HG03565 (cell line): ENCODE measurements around the gene IGF1R.

Source experiments
- ATAC-seq: cut with Tn5 transposase; IDR thresholded peaks from one replicate; pipeline ENCODE4 v1.9.1; 2021; ENCODE audit warnings: mild to moderate bottlenecking, moderate library complexity; ENCODE audit not compliant: unreplicated experiment

IGF1R gene

DNA sequence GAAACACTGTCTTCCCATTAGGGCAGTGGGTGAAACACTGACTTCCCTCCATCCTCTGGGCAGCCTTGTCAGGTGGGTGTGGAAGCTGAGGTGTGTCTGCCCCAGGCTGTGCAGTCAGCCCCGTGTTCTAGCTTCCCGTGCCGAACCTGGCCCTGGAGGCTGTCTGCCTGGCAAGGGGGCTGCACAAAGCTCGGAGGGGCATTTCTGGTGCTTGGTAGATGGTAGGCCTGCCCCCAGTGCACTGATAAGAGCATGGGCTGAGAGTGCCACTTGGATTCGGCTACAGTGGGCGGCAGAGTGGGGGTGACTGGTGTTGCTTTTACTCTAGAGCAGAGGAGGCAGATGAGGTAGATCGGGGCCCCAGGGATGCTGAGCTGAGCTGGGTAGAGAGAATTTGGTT, 21.3 kb downstream of the IGF1R start:
- ATAC-seq: no peak

GRCh38 chr15:98671060-98672008, 23.0 kb downstream of the IGF1R start:
- no peak for ATAC-seq

GRCh38 chr15:98673133-98673532, 24.8 kb downstream of the IGF1R start:
- no peak for ATAC-seq

DNA sequence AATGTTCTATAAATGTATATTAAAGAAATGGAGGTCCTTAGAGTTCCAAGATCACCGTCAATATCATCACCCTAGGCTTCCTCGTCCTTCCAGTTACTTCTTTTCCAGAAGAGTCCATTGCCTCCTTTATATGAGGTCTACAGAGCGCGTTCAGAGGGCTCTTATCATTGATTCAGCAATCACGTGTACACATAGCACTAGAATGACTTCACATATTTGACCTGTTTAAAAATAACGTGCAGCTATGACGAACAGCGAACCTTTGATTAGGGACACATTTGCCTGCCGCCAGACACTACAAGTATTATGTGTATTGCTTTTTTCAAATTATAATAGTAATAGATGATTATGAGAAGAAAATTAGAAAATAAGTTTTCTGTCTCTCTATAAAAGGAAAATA, 26.0 kb downstream of the IGF1R start:
- no peak for ATAC-seq

GRCh38 chr15:98676586-98677270, 28.4 kb downstream of the IGF1R start:
- ATAC-seq: no peak

GRCh38 chr15:98677345-98678059, 29.2 kb downstream of the IGF1R start:
- ATAC-seq: no peak

- no peak for ATAC-seq
Observed at GRCh38 chr15:98678484-98678883, 30.1 kb downstream of the IGF1R start.

DNA sequence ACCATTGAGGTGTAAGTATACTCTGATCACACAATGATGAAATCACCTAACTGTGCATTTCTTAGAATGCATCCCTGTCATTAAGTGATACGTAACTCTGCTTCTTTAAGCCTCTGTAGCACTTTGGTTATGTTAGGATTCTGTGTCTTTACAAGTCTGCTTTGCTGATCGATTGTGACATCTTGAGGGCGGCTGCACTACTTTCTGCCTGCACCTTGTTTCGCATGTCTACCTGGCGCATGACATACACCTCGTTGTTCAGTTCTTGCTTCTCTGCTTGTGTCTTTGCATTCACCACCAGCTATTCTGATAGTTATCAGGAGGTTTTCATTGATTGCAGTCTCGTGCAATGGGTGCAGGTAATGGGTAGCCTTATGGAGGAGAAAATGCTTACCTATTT, 32.7 kb downstream of the IGF1R start:
- no peak for ATAC-seq

- ATAC-seq: no peak
Observed at GRCh38 chr15:98682992-98683701, 34.8 kb downstream of the IGF1R start.

GRCh38 chr15:98683831-98684230, 35.5 kb downstream of the IGF1R start:
- no peak for ATAC-seq

GRCh38 chr15:98684436-98684835, 36.1 kb downstream of the IGF1R start:
- ATAC-seq: no peak

GRCh38 chr15:98684995-98685525, 36.7 kb downstream of the IGF1R start:
- ATAC-seq: no peak

- no peak for ATAC-seq
Observed at GRCh38 chr15:98686983-98687382, 38.6 kb downstream of the IGF1R start.

- no peak for ATAC-seq
Observed at GRCh38 chr15:98689431-98689861, 41.1 kb downstream of the IGF1R start.

DNA sequence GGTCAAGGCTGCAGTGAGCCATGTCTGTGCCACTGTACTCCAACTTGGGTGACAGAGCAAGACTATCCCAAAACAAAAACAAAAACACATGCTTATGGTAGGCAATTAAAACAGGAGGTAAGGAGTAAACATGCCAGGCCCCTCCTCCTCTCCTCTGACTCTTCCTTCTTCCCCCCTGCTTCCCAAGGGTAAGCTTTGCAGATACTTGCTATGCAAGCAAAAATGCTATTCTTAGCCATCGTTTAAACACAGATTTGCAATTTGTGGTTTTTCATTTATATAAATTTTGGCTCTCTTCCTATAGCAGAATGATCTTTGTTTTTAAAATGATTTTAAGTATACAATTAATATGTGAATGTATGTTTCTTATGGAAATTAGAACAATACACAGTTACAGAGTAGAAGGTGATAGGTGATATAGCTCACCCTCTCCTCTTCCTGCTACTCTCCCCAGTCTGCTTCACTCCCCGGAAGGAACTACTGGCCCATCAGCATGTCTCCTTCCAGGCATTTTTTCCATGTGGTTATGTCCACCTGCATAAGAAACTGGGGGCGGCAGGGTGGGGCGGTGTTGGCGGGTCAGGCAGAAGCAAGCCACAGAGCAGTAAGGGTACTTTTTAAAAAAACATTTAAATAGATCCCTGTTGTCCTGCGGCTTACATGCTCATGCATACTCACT, 42.1 kb downstream of the IGF1R start:
- ATAC-seq: no peak

GRCh38 chr15:98692213-98692612, 43.9 kb downstream of the IGF1R start:
- no peak for ATAC-seq

DNA sequence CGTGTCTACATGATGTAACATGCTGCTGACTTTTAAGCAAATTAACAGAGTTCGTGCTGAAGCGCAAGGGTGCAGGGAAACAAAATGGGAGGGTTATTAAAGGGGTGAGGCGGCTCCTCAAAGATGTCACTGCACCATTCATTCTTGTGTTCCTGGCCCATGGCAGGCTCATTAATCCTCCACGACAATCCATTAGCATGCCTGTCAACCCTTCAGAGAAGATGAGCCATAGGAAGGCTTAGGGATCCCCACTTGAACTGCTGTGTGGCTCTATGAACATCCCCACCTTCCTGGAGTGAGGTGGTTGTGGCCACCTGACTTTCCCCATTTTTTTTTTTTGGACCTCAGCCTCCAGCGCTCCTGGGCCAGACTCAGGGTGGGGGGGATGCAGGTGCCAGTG, 45.8 kb downstream of the IGF1R start:
- ATAC-seq: no peak

DNA sequence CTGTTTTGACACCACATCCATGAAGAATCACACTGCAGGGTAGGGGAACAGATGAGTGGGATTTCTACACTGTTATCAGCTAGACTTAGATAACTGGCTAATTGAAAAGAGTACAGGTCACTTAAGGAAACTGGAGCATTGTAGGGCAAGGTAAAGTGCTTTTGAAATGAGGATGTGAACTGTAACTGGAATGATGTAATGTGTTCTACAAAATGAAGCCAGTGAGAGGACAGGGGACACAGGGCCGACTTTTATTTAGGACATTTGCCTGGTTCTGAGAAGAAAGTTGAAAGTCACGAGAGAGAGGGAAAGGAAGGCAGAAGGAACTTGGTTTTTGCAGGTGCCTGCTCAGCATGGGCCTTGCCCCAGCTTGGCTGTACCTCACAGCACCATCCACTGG, 50.5 kb downstream of the IGF1R start:
- ATAC-seq: no peak

DNA sequence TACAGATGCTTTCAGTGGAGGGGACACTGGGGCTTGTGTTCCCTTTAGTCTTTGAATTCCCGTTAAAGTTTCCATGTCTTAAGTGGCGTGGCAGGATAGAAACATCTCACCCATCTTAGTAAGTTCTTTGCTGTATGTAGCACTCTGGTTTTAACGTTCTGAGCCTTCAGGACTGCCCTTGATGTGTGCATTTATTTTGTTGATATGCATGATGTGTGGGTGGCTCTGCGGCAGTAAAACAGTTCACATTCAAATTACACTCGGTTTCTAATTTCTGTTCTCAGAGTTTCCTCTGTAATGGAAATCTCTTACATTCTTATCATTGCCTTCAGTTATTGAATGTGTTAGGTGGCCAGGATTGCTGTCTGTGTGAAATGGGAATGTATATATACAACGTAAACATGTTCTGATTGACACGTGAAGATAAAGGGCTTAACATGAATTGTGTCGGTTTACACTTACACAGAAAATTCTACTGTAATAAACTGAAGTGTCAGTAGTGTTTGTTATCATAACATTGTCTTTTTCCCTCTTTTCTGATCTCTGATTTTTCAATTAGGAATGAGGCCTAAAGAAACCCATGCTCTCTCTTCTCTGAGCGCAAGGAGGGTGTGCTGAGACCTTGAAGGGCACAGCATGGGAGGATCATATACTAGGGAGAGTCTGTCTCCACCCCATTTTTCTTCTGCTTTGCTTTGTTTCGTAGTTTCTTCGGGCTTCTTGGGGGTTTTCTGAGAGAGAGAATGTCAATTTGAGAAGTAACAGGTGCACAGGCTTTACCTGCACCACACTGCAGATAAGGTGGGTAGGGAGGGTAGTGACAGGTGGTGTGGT, 51.5 kb downstream of the IGF1R start:
- ATAC-seq: no peak
